ENCODE results near the gene EME1. TPM values are rescaled to one million over a fixed set of nuclear protein-coding genes. Genes with fewer than 3 reads are reported as not detected.

Gene EME1
- total and polyA plus RNA-seq, 2 of the 13 experiments (the other 11 are each of a cell fraction or from before 2014, with no cell fraction given): 20.7 to 24.6 TPM

GRCh38 chr17:50345432-50346312, 27.4 kb upstream of the EME1 start, which contains the start of gene XYLT2 (continued):
- TF ChIP-seq TOPORS (CRISPR knock-in tag; IDR thresholded peaks at IDR 0.05) (no peak; the same call in 1 of the 2 replicates), ZNF264 (CRISPR knock-in tag; IDR thresholded peaks at IDR 0.05) (peak; percentile 85), ZFP82 (CRISPR knock-in tag; IDR thresholded peaks at IDR 0.05; ENCODE audit: borderline replicate concordance) (no peak), ZNF260 (CRISPR knock-in tag; IDR thresholded peaks at IDR 0.05; ENCODE audit: borderline replicate concordance, low read depth) (no peak), ZMYM4 (CRISPR knock-in tag; IDR thresholded peaks at IDR 0.05) (no peak), ZNF598 (CRISPR knock-in tag; IDR thresholded peaks at IDR 0.05; ENCODE audit: borderline replicate concordance) (no peak; the same call in 1 of the 2 replicates), ZNF713 (CRISPR knock-in tag; IDR thresholded peaks at IDR 0.05) (no peak), KDM5B (CRISPR knock-in tag; IDR thresholded peaks at IDR 0.05; ENCODE audit: borderline replicate concordance) (peak; percentile 91), ZFY (CRISPR knock-in tag; IDR thresholded peaks at IDR 0.05) (peak; percentile 91), ZNF101 (CRISPR knock-in tag; IDR thresholded peaks at IDR 0.05; ENCODE audit: borderline replicate concordance, low read depth) (no peak), RARG (CRISPR knock-in tag; IDR thresholded peaks at IDR 0.05; ENCODE audit: low read depth) (no peak), AHR (CRISPR knock-in tag; IDR thresholded peaks at IDR 0.05) (0 out of 2 replicates have a peak, but pooled peaks have one; percentile 76), ZNF556 (CRISPR knock-in tag; IDR thresholded peaks at IDR 0.05; ENCODE audit: borderline replicate concordance) (peak; percentile 19; the same call in 1 of the 2 replicates), ZNF792 (CRISPR knock-in tag; IDR thresholded peaks at IDR 0.05) (no peak; the same call in 1 of the 2 replicates), ZFP90 (CRISPR knock-in tag; IDR thresholded peaks at IDR 0.05; ENCODE audit: borderline replicate concordance) (peak; percentile 98; the same call in 1 of the 2 replicates), PHF21A (CRISPR knock-in tag; IDR thresholded peaks at IDR 0.05) (no peak), ZNF75D (CRISPR knock-in tag; IDR thresholded peaks at IDR 0.05; ENCODE audit: borderline replicate concordance) (no peak), HNRNPUL1 (IDR thresholded peaks at IDR 0.05; ENCODE audit: low read depth, low read length) (no peak)
- TF ChIP-seq, protein P1, sequence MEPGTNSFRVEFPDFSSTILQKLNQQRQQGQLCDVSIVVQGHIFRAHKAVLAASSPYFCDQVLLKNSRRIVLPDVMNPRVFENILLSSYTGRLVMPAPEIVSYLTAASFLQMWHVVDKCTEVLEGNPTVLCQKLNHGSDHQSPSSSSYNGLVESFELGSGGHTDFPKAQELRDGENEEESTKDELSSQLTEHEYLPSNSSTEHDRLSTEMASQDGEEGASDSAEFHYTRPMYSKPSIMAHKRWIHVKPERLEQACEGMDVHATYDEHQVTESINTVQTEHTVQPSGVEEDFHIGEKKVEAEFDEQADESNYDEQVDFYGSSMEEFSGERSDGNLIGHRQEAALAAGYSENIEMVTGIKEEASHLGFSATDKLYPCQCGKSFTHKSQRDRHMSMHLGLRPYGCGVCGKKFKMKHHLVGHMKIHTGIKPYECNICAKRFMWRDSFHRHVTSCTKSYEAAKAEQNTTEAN (CRISPR knock-in tag; conservative IDR thresholded peaks at IDR 0.05): no peak
- TF ChIP-seq, protein P2, sequence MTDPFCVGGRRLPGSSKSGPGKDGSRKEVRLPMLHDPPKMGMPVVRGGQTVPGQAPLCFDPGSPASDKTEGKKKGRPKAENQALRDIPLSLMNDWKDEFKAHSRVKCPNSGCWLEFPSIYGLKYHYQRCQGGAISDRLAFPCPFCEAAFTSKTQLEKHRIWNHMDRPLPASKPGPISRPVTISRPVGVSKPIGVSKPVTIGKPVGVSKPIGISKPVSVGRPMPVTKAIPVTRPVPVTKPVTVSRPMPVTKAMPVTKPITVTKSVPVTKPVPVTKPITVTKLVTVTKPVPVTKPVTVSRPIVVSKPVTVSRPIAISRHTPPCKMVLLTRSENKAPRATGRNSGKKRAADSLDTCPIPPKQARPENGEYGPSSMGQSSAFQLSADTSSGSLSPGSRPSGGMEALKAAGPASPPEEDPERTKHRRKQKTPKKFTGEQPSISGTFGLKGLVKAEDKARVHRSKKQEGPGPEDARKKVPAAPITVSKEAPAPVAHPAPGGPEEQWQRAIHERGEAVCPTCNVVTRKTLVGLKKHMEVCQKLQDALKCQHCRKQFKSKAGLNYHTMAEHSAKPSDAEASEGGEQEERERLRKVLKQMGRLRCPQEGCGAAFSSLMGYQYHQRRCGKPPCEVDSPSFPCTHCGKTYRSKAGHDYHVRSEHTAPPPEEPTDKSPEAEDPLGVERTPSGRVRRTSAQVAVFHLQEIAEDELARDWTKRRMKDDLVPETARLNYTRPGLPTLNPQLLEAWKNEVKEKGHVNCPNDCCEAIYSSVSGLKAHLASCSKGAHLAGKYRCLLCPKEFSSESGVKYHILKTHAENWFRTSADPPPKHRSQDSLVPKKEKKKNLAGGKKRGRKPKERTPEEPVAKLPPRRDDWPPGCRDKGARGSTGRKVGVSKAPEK (CRISPR knock-in tag; IDR thresholded peaks at IDR 0.05; ENCODE audit: borderline replicate concordance): peak; percentile 76; the same call in 1 of the 2 replicates
- TF ChIP-seq, protein P3, sequence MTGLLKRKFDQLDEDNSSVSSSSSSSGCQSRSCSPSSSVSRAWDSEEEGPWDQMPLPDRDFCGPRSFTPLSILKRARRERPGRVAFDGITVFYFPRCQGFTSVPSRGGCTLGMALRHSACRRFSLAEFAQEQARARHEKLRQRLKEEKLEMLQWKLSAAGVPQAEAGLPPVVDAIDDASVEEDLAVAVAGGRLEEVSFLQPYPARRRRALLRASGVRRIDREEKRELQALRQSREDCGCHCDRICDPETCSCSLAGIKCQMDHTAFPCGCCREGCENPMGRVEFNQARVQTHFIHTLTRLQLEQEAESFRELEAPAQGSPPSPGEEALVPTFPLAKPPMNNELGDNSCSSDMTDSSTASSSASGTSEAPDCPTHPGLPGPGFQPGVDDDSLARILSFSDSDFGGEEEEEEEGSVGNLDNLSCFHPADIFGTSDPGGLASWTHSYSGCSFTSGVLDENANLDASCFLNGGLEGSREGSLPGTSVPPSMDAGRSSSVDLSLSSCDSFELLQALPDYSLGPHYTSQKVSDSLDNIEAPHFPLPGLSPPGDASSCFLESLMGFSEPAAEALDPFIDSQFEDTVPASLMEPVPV (CRISPR knock-in tag; IDR thresholded peaks at IDR 0.05): no peak
- TF ChIP-seq, protein P4, sequence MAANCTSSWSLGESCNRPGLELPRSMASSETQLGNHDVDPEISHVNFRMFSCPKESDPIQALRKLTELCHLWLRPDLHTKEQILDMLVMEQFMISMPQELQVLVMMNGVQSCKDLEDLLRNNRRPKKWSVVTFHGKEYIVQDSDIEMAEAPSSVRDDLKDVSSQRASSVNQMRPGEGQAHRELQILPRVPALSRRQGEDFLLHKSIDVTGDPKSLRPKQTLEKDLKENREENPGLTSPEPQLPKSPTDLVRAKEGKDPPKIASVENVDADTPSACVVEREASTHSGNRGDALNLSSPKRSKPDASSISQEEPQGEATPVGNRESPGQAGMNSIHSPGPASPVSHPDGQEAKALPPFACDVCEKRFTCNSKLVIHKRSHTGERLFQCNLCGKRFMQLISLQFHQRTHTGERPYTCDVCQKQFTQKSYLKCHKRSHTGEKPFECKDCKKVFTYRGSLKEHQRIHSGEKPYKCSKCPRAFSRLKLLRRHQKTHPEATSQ (CRISPR knock-in tag; IDR thresholded peaks at IDR 0.05; ENCODE audit: borderline replicate concordance): no peak; the same call in 1 of the 2 replicates
